CD4-positive, alpha-beta T cell treated with Interleukin-4 for 1 hour (primary cell): ENCODE results near the gene CGB5.
A peak's percentile ranks its signal among the peaks of the same experiment; 100 is the strongest.
"Not testable (repeated sequence)": the region's sequence is repeated elsewhere in the genome, so short reads cannot be mapped to it uniquely, and the experiment has no call there.

Experiments used
- DNase-seq, 2 donors: peaks; one replicate each; pipeline ENCODE4 v3.0.0-alpha.2; 2020 to 2022

The CGB5 gene

GRCh38 chr19:49022116-49022515 is 21.5 kb upstream of the CGB5 start:
- DNase-seq = no peak

GRCh38 chr19:49024233-49024632 is 19.4 kb upstream of the CGB5 start, which contains the start of gene CGB3:
Gene CGB3 (minus strand): TSS chr19:49024333. CDS start chr19:49023971, 362 bp downstream.
- DNase-seq = not testable (repeated sequence)

DNA sequence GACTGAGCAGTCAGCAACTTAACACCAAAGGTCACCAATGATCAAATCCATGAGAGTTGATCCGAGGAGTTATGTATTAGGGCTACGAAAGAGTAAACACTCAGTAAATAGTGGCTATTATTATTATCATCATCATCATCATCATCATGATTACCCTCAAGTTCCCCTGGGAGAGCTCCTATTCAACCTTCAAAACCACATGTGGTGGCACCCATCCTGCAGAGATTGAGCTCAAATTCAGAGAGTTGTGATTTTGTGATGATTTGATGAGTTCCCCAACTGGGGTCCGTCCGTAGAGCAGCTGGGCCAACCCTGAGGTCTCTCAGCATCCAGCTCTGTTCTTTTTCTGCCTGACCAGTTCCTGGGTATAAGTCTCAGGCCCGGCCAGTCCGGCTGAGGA is 18.6 kb upstream of the CGB5 start:
- not testable (repeated sequence) for DNase-seq

DNA sequence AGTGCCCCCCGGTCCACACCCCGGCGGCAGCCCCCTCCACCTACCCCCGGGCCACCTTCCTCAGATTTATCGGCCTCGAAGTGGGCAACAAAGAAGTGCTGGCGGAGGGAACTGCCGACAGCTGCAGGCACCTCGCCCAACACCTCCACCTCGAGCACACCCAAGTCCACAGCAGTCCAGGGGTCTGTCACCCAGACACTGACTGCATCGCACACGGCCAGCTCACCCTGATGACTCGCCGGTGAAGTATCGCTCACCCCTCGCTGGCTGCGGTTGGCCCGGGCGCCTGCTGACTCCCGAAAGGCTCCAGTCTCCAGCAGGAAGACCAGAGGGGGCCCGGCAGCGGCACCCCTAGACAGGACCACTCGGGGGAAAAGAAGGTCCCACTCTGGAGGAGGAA is 18.0 kb upstream of the CGB5 start:
- DNase-seq = not testable (repeated sequence)

DNA sequence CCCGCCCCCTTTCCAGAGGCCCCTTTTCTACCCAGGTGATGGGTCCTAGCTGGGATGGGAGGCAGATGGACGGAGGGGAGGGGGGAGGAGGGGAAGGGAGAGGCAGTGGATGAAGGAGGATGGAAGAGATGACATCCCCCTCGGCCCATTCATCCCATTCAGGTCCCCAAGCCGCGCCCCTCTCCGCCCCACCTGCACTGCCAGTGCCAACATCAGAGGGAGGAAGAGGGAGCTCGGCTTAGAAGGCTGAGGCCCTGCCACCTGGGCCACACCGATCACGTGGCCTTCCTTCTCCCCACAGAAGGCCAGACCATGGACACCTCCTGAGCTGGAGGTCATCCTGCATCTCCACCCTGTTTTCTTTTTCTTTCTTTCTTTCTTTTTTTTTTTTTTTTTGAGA is 15.0 kb upstream of the CGB5 start:
- DNase-seq = not testable (repeated sequence)

- not testable (repeated sequence) for DNase-seq
Measured at GRCh38 chr19:49029749-49030148, 13.9 kb upstream of the CGB5 start.

DNA sequence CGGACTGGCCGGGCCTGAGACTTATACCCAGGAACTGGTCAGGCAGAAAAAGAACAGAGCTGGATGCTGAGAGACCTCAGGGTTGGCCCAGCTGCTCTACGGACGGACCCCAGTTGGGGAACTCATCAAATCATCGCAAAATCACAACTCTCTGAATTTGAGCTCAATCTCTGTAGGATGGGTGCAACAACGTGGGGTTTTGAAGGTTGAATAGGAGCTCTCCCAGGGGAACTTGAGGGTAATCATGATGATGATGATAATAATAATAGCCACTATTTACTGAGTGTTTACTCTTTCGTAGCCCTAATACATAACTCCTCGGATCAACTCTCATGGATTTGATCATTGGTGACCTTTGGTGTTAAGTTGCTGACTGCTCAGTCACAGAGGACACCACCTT is 13.3 kb upstream of the CGB5 start:
- DNase-seq = not testable (repeated sequence)

- peak; percentile 53 to 64 for DNase-seq
Measured at GRCh38 chr19:49031642-49032301, 11.9 kb upstream of the CGB5 start, which contains the start of gene CGB2. Gene CGB2 (plus strand): TSS chr19:49031890. CDS start chr19:49032096, 206 bp downstream.

- peak; percentile 22 to 32 for DNase-seq
Measured at GRCh38 chr19:49036815-49037214, 6.8 kb upstream of the CGB5 start, which contains the start of gene CGB1. Gene CGB1 (minus strand): TSS chr19:49036895. CDS start chr19:49036711, 184 bp downstream.

DNA sequence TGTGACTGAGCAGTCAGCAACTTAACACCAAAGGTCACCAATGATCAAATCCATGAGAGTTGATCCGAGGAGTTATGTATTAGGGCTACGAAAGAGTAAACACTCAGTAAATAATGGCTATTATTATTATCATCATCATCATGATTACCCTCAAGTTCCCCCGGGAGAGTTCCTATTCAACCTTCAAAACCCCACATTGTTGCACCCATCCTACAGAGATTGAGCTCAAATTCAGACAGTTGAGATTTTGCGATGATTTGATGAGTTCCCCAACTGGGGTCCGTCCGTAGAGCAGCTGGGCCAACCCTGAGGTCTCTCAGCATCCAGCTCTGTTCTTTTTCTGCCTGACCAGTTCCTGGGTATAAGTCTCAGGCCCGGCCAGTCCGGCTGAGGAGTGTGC is 5.5 kb upstream of the CGB5 start:
- not testable (repeated sequence) for DNase-seq

DNA sequence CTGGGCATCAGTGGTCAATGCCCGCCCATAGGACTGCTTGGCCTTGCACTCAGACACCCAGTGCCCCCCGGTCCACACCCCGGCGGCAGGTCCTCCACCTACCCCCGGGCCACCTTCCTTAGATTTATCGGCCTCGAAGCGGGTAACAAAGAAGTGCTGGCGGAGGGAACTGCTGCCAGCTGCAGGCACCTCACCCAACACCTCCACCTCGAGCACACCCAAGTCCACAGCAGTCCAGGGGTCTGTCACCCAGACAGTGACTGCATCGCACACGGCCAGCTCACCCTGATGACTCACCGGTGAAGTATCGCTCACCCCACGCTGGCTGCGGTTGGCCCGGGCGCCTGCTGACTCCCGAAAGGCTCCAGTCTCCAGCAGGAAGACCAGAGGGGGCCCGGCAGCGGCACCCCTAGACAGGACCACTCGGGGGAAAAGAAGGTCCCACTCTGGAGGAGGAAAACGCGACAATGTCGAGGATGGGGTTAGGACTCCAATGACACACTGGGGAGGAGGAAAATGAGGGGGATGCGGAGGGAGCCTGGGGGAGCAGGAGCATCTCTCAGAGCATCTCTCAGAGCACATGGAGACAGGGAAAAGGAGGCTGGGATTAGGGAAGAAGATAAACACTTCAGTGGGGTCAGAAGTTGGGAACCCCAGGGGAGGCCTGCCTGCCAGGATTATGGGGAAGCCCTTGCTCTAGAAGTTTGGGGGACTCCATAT is 4.9 kb upstream of the CGB5 start:
- DNase-seq = not testable (repeated sequence)

DNA sequence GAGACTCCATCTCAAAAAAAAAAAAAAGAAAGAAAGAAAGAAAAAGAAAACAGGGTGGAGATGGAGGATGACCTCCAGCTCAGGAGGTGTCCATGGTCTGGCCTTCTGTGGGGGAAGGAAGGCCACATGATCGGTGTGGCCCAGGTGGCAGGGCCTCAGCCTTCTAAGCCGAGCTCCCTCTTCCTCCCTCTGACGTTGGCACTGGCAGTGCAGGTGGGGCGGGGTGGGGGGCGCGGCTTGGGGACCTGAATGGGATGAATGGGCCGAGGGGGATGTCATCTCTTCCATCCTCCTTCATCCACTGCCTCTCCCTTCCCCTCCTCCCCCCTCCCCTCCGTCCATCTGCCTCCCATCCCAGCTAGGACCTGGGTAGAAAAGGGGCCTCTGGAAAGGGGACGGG is 3.9 kb upstream of the CGB5 start:
- DNase-seq = not testable (repeated sequence)

DNA sequence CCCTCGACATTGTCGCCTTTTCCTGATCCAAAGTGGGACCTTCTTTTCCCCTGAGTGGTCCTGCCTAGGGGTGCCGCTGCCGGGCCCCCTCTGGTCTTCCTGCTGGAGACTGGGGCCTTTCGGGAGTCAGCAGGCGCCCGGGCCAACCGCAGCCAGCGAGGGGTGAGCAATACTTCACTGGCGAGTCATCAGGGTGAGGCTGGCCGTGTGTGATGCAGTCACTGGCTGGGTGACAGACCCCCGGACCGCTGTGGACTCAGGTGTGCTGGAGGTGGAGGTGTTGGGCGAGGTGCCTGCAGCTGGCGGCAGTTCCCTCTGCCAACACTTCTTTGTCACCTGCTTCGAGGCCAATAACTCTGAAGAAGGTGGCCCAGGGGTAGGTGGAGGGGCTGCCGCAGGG is 1.5 kb upstream of the CGB5 start:
- DNase-seq = no peak

DNA sequence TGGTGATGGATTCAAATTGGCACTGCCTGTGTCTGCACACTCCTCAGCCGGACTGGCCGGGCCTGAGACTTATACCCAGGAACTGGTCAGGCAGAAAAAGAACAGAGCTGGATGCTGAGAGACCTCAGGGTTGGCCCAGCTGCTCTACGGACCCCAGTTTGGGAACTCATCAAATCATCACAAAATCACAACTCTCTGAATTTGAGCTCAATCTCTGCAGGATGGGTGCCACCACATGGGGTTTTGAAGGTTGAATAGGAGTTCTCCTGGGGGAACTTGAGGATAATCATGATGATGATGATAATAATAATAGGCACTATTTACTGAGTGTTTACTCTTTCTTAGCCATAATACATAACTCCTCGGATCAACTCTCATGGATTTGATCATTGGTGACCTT is 982 bp upstream of the CGB5 start:
- not testable (repeated sequence) for DNase-seq

DNA sequence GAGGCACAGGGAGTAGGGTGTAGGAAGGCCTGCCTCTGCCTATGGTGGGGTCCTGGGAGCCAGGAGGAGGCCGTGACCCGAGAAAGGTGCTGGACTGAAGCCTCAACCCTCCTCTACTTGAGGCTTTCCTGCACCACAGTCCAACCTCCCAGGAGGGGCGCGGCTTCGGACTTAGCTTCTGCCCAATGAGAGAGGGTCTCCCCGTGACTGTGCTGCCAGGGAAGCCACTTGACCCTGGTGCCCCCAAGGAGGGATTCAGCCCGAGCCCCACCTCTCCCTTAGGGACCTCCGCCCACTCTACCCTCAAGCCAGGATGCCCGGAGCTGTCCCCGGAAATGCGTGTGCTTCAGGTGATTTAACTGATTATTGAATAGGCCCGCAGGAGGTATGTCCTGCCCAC is 5.4 kb downstream of the CGB5 start, which contains the start of gene CGB8:
Gene CGB8, minus strand, starts transcription at position 101 of the 400 bp plus-strand sequence. CDS start 372 bp downstream, outside the sequence.
- not testable (repeated sequence) for DNase-seq

DNA sequence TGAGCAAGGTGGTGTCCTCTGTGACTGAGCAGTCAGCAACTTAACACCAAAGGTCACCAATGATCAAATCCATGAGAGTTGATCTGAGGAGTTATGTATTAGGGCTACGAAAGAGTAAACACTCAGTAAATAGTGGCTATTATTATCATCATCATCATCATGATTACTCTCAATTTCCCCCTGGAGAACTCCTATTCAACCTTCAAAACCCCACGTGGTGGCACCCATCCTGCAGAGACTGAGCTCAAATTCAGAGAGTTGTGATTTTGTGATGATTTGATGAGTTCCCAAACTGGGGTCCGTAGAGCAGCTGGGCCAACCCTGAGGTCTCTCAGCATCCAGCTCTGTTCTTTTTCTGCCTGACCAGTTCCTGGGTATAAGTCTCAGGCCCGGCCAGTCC is 6.2 kb downstream of the CGB5 start:
- DNase-seq = not testable (repeated sequence)

DNA sequence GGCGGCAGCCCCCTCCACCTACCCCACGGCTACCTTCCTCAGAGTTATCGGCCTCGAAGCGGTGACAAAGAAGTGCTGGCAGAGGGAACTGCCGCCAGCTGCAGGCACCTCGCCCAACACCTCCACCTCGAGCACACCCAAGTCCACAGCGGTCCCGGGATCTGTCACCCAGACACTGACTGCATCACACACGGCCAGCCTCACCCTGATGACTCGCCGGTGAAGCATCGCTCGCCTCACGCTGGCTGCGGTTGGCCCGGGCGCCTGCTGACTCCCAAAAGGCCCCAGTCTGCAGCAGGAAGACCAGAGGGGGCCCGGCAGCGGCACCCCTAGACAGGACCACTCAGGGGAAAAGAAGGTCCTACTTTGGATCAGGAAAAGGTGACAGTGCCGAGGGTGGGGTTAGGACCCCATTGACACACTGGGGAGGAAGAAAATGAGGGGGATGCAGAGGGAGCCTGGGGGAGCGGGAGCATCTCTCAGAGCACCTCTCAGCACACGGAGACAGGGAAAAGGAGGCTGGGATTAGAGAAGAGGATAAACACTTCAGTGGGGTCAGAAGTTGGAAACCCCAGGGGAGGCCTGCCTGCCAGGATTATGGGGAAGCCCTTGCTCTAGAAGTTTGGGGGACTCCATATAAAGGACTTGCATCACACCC is 6.9 kb downstream of the CGB5 start:
- not testable (repeated sequence) for DNase-seq

GRCh38 chr19:49056101-49056901 is 12.7 kb downstream of the CGB5 start:
- peak; percentile 38 to 50 for DNase-seq

DNA sequence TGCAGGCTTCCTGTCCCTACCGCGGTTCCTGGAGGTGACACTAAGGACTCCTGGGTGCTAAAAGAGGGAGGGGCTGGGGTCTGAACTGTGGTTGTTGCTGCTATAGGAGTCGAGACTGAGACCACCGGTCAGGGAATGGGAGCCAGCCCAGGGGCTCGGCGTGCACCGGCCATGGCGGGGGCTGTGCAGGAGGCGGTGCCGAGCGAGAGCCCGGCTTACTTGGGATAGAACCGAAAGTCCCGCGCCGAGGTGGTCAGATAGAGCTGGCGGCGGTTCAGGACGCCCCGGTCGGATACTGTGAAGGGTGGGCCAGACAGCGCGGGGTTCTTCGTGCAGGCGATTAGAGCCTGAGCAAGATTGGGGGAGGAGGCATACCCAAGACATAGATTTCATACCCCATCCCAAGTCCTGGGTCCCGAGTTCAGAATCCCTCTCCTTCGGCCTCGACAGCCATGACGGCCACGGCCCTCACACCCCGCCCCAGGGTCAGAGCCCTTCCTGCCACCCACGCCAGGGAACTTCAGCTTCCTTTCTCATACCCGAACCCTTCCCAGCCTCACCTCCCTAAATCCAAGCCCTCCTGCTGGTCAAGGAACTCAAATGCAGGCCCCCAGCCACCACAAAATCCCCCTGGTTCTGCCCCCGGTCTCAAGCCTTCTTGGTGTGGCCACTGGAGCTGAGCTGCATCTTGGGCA is 13.4 kb downstream of the CGB5 start:
- not testable (repeated sequence) for DNase-seq

- peak; percentile 23 to 34 for DNase-seq
Measured at GRCh38 chr19:49057636-49058234, 14.1 kb downstream of the CGB5 start, which contains the start of gene CGB7. Gene CGB7 (minus strand): TSS chr19:49057749. CDS start chr19:49055375, 2,374 bp downstream.

DNA sequence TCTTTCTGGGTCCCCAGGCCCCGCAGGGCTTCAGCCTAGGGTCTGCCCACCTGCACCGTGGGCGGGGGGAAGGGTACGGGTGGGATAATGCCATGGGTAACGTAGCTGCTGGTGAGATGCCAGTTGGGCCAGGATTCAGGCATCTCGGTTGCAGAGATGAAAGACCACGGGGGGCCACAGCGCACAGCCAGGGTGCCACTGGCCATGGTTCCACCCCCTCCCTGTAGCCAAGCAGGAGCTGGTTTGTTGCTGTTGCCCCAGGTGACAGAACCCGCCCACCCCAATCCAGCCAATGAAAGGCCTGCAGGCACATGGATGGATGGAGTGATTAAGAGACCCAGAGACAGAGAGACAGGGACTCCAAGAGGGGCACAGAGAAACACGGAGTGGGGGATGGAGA is 14.9 kb downstream of the CGB5 start:
- DNase-seq = no peak
